Tibial nerve (tissue), 4 donors: Measurements from ENCODE around the gene RBKS.

ENCODE experiments used
- CTCF ChIP-seq, 5 experiments: fragments of 200-600 bp in 3 of 5; fragments of 450-650 bp in 2 of 5; sonication (generic) in 3 of 5; IDR thresholded peaks; one replicate each; pipeline ENCODE4 v1.5.1; 2016 to 2019; ENCODE audit warnings: antibody characterized with exemption in 5 of 5, mild to moderate bottlenecking in 3 of 5, moderate library complexity in 2 of 5
- EP300 ChIP-seq, 2 donors: sonication (generic); formaldehyde crosslinking; IDR thresholded peaks; one replicate each; pipeline ENCODE4 v1.6.1; 2017; ENCODE audit warnings: antibody characterized with exemption in 2 of 2, mild to moderate bottlenecking in 1 of 2
- POLR2A ChIP-seq, 2 donors: fragments of 450-650 bp; IDR thresholded peaks; one replicate each; pipeline ENCODE4 v1.6.1; 2017; ENCODE audit warnings: antibody characterized with exemption in 2 of 2, mild to moderate bottlenecking in 2 of 2, moderate library complexity in 2 of 2

- TF ChIP-seq POLR2A (IDR thresholded peaks at IDR 0.05) (no peak), CTCF (IDR thresholded peaks at IDR 0.05) (no peak), EP300 (IDR thresholded peaks at IDR 0.05) (no peak)
Observed at GRCh38 chr2:27797841-27798240, 92.3 kb downstream of the RBKS start.
